HG03135 (cell line): ENCODE results near the gene OBSL1.
A peak's percentile ranks its signal among the peaks of the same experiment; 100 is the strongest.

Experiments
- ATAC-seq: cut with Tn5 transposase; IDR thresholded peaks from one replicate; pipeline ENCODE4 v1.9.1; 2021; ENCODE audit warnings: mild to moderate bottlenecking, moderate library complexity; ENCODE audit not compliant: unreplicated experiment

The OBSL1 gene

GRCh38 chr2:219597552-219598307 is 26.4 kb upstream of the OBSL1 start, which contains the start of gene STK11IP:
Gene STK11IP (plus strand): TSS chr2:219597857. CDS start chr2:219598120, 263 bp downstream.
- peak; percentile 94 for ATAC-seq

- ATAC-seq, result peak; percentile 12
These were observed 25.7 kb upstream of the OBSL1 start for GRCh38 chr2:219596954-219597551.

- no peak for ATAC-seq
These were observed 23.9 kb upstream of the OBSL1 start for GRCh38 chr2:219595256-219595655.

GRCh38 chr2:219593154-219593553 is 21.8 kb upstream of the OBSL1 start:
- no peak for ATAC-seq

GRCh38 chr2:219592736-219593135 is 21.4 kb upstream of the OBSL1 start:
- ATAC-seq, result no peak

GRCh38 chr2:219591091-219591490 is 19.8 kb upstream of the OBSL1 start:
- ATAC-seq, result no peak

GRCh38 chr2:219581346-219581745 is 10.0 kb upstream of the OBSL1 start:
- ATAC-seq, result no peak

- ATAC-seq, result no peak
These were observed 7.7 kb upstream of the OBSL1 start for GRCh38 chr2:219578811-219579613.

- no peak for ATAC-seq
These were observed 5.4 kb upstream of the OBSL1 start for GRCh38 chr2:219576505-219577388.

- no peak for ATAC-seq
These were observed 4.5 kb upstream of the OBSL1 start for GRCh38 chr2:219575566-219576504.

- ATAC-seq, result no peak
These were observed 3.4 kb upstream of the OBSL1 start for GRCh38 chr2:219574484-219575311.

- ATAC-seq, result no peak
These were observed 1.8 kb upstream of the OBSL1 start for GRCh38 chr2:219573166-219573565.

GRCh38 chr2:219572237-219573001 is 1.1 kb upstream of the OBSL1 start, which contains the start of gene INHA:
Gene INHA (plus strand): TSS chr2:219572310. CDS start chr2:219572375, 65 bp downstream.
- ATAC-seq, result no peak

- no peak for ATAC-seq
These were observed 422 bp downstream of the OBSL1 start for GRCh38 chr2:219570924-219571310.

- ATAC-seq, result no peak
These were observed 980 bp downstream of the OBSL1 start for GRCh38 chr2:219570194-219570923.

GRCh38 chr2:219569635-219570034 is 1.7 kb downstream of the OBSL1 start:
- no peak for ATAC-seq

- no peak for ATAC-seq
These were observed 2.3 kb downstream of the OBSL1 start for GRCh38 chr2:219569041-219569440.
